Effector CD4-positive, alpha-beta T cell (primary cell): ENCODE results near the gene RNF180.
"Not testable (repeated sequence)": the region's sequence is repeated elsewhere in the genome, so short reads cannot be mapped to it uniquely, and the experiment has no call there.

ENCODE experiments used
- DNase-seq: peaks from one replicate; pipeline ENCODE4 v3.0.0-alpha.2; 2020

RNF180 gene

GRCh38 chr5:64286381-64286780 is 120.7 kb downstream of the RNF180 start:
- no peak for DNase-seq

DNA sequence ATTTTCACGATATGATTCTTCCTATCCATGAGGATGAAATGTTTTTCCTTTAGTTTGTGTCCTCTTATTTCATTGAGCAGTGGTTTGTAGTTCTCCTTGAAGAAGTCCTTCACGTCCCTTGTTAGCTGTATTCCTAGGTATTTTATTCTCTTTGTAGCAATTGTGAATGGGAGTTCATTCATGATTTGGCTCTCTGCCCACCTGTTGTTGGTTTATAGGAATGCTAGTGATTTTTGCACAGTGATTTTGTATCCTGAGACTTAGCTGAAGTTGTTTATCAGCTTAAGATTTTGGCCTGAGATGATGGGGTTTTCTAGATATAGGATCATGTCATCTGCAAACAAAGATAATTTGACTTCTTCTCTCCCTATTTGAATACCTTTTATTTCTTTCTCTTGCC is 122.9 kb downstream of the RNF180 start:
- DNase-seq, result not testable (repeated sequence)

- DNase-seq, result no peak
These were observed 127.1 kb downstream of the RNF180 start for GRCh38 chr5:64292611-64293215.

- no peak for DNase-seq
These were observed 129.5 kb downstream of the RNF180 start for GRCh38 chr5:64295101-64295500.

GRCh38 chr5:64298586-64298985 is 132.9 kb downstream of the RNF180 start:
- no peak for DNase-seq

GRCh38 chr5:64299805-64300204 is 134.2 kb downstream of the RNF180 start:
- no peak for DNase-seq

DNA sequence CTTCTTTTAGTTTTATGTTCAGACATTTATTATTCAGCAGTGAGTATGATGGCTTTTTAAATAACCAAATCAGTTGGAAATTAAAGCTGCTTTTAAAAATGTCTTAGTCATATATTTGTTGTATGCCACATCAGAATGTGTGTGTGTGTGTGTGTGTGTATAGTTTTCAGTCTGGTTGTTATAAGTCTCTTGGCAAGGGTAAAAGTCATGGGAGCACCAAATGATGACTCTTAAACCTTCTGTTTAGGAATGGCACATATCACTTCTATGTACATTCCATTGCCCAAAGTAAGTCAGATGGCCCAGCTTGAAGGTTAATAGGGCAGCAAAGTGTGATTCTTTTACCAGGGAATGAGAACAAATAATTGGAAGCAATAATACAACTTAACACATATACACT is 135.9 kb downstream of the RNF180 start:
- DNase-seq, result no peak

DNA sequence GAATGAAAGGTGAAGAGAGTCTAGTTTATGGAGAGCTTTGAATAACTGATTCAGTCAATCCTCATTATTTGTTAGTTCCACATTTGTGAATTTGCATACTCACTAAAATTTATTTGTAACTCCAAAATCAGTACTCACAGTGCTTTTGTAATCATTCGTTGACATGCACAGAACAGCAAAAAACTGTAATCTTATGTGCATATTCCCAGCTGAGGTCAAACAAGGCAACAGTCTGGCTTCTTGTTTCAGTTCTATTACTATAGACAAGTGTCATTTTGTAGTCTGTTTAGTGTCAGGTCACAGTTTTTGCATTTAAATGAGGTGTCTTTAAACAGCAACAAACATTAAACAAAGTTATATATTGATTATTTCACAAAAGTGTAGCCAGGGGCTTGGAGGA is 142.5 kb downstream of the RNF180 start:
- DNase-seq, result no peak

DNA sequence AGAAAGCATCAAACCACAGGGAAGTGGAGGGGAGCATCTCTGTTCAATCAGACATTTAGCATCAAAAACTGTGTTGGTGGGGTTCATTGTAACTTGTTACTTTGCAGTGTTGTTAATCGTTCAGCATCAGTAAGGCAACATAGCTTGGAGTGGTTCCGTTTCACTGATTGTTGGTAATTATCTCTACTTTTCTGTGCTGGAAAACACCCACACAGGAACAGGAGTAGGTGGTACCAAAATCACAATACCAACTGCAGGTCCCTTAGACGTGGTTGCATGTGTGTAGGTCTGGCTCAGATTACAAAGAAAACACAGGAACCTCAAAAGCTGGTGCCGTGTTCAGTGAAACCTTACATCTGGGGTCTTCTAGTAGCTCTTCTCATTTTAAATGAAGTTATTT is 146.8 kb downstream of the RNF180 start:
- DNase-seq, result no peak

GRCh38 chr5:64315778-64316177 is 150.1 kb downstream of the RNF180 start:
- DNase-seq, result no peak

DNA sequence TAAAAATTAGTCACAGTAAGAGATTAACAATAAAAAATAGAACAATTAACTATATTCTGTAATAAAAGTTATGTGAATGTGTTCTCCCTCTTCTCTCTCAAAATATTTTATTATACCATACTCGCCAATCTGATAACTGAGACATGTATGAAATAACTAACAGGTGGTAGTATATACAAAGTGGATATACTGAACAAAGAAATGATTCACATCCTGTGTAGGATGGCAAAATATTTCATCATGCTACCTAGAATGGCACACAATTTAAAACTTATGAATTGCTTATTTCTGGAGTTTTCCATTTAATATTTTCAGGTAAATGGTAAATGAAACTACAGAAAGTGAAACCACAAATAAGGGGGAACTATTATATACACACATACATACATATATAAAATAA is 152.5 kb downstream of the RNF180 start:
- DNase-seq, result no peak

- no peak for DNase-seq
These were observed 157.9 kb downstream of the RNF180 start for GRCh38 chr5:64323591-64323990.

- DNase-seq, result no peak
These were observed 165.1 kb downstream of the RNF180 start for GRCh38 chr5:64330728-64331231.

DNA sequence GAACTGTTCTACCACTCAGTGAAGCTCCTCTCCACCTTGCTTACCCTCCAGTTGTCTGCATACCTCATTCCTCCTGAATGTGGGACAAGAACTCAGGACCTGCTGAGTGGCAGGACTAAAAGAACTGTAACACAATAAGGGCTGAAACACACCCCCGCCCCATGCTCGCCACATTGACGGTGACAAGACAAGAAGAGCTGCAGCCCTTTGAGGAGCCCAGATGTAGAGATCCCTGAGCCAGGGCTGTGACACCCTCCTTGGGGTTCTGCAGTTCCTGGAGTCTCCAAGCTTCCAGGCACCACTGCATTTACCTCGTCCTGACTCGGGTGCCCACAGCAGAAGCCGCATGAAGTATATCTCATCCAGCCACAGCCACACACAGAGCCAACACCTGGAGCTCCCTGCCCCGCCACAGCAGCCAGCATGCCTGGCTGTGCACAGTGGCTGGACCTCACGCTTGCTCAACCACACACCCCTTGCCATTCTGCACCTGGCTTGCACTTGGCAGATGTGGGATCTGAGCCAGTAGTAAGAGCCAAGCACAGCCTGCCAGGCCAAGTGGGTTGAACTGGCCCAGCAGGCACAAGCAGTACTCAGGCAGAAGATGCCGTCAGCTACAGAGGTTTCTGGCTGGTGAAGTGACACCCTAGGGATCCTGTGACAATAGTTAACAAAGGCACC is 166.1 kb downstream of the RNF180 start:
- no peak for DNase-seq

DNA sequence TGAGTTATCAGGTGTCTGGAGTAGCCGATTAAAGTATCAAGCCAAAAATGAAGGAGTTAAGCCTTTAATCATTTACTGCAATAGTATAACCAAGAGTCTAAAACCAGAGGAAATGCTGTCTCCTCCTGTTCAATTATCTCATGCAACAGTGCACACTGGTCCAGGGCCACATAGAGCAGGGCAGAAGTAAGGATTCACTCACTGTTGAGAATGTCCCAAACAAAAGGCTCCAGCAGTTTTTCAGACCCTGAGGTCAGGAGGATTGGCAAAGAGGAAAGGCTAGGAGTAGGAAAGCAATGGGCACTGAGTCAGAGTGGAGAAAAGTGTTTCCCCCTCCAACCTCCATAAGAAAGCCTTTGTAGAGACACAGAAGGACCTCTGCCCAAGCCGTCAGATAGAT is 168.2 kb downstream of the RNF180 start:
- DNase-seq, result no peak

GRCh38 chr5:64339769-64340168 is 174.1 kb downstream of the RNF180 start:
- DNase-seq, result no peak

GRCh38 chr5:64340293-64340692 is 174.7 kb downstream of the RNF180 start:
- DNase-seq, result no peak

DNA sequence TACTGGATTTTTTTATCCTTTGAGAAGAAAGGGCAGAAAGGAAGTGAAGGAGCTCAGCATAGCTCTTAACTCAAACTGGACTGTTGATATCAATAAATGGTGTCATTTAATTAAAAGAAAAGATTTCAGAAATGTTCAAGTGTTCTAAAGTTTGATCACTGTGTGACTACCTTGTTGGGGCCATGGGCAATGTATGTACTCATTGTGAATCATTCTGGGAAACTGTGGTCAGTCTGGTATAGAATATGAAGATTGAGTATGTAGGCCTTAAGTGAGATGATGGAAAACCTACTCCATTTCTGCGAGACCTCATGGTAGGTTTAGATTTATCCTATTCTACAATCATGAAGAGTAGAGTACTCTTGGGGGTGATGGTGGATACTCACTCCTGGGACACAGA is 175.7 kb downstream of the RNF180 start:
- no peak for DNase-seq

DNA sequence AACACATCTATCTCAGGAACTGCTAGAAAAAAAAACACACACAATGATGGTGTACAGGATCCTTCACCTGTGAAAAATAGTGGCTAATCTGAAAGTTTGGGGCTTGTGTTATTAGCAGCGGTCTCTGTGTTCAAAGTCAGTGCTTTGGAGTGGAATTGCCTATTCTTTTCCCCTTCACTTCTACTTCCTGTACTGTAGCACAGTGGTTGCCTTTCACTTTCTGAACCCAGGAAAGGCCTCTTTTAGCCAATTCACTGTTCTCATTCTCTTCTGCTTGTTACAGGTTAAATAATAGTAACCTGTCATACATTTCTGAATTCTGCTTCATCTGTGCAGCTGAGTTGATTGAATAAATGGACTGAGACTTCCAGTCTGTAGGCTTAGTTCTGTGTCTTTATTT is 178.9 kb downstream of the RNF180 start:
- no peak for DNase-seq

- no peak for DNase-seq
These were observed 181.7 kb downstream of the RNF180 start for GRCh38 chr5:64347309-64347708.

GRCh38 chr5:64364426-64364825 is 198.8 kb downstream of the RNF180 start:
- DNase-seq, result no peak

GRCh38 chr5:64384765-64385164 is 219.1 kb downstream of the RNF180 start:
- no peak for DNase-seq

DNA sequence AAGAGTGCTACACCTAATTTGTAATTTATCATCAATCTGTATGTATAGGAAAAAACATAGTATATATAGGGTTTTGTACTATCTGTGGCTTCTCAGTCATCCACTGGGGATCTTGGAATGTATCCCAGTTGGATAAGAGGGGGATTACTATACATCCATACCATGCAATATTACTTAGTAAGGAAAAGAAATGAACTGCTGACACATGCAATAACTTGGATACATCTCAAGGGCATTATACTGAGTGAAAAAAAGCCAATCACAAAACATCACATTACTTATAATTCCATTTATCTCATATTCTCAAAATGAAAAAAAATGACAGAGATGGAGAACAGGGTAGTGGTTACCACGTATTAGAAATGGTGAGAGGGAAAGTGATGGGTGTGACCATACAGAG is 231.9 kb downstream of the RNF180 start:
- DNase-seq, result no peak

GRCh38 chr5:64398735-64399134 is 233.1 kb downstream of the RNF180 start:
- not testable (repeated sequence) for DNase-seq
